ENCODE measurements around the gene DAB2. TPM values are rescaled to one million over a fixed set of nuclear protein-coding genes. Genes with fewer than 3 reads are reported as not detected.

The DAB2 gene
- total RNA-seq, 1 donor from 2014 or later: 33.6 TPM

- intact Hi-C loops (cut with DNase I): no loop called here
Measured at GRCh38 chr5:39469176-39469575, 44.4 kb upstream of the DAB2 start.

DNA sequence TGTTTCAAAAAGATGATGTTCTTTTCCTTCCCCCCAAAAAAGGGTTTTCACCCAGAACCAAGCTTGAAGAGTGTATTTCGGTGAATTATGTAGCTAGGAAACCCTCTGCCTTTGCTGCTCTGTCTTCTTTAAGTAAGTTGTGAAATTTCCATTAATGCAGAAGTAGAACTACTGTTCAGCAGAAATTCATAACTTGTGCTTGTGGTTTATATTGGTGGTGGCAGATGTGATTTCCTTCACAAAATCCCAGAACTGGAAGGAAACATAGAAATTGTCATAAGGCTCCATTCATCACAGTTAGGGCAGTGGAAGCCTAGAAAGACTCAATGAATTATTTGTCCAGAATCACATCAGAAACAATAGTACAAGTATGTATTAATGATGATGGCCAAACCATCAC lies 42.1 kb upstream of the DAB2 start:
- intact Hi-C loops (cut with DNase I): no loop called here
- DNase-seq (ENCODE audit: low spot score in 2 of 2): no peak
- H3K9me3 ChIP-seq: no peaks in the 10 kb centered on the region
- H3K27me3 ChIP-seq: no peaks in the 10 kb centered on the region
- TF ChIP-seq CTCF (IDR thresholded peaks at IDR 0.05): no peak
- H3K36me3 ChIP-seq: no peaks in the 10 kb centered on the region
- H3K4me3 ChIP-seq: no peak overlapping the region
- H3K27ac ChIP-seq: no peak overlapping the region
- no peaks in the 10 kb centered on the region for H3K4me1 ChIP-seq

More at GRCh38 chr5:39469176-39469575, 44.4 kb upstream of the DAB2 start:
- DNase-seq (ENCODE audit: low spot score in 2 of 2): no peak
- no peak overlapping the region for H3K4me3 ChIP-seq
- no peaks in the 10 kb centered on the region for H3K4me1 ChIP-seq
- no peaks in the 10 kb centered on the region for H3K36me3 ChIP-seq
- no peak for TF ChIP-seq CTCF (IDR thresholded peaks at IDR 0.05)
- H3K9me3 ChIP-seq: no peaks in the 10 kb centered on the region
- H3K27me3 ChIP-seq: no peaks in the 10 kb centered on the region
- no peak overlapping the region for H3K27ac ChIP-seq

DNA sequence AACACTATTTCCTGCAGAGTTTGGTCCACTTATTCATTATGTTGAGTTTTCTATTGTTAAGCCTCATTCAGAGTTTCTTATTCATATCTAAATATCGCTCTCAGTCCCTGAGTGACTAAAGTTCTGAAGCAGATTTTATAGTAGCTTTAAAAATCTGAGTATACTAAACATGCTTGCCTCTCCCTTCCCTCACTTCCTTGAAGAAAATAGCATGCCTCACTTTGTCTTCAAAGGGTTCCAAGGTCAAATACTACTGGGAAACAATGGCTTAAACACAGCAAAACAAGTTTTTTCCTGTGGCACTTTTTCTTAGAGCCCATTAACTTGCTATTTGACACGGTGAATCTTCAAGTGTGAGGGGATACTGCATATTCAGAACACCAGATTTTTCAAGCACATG lies 41.1 kb upstream of the DAB2 start:
- no peak for DNase-seq (ENCODE audit: low spot score in 2 of 2)
- no peaks in the 10 kb centered on the region for H3K27me3 ChIP-seq
- H3K27ac ChIP-seq: no peak overlapping the region
- H3K9me3 ChIP-seq: no peaks in the 10 kb centered on the region
- no peaks in the 10 kb centered on the region for H3K4me1 ChIP-seq
- no peaks in the 10 kb centered on the region for H3K36me3 ChIP-seq
- no peak overlapping the region for H3K4me3 ChIP-seq
- TF ChIP-seq CTCF (IDR thresholded peaks at IDR 0.05): no peak
- intact Hi-C loops (cut with DNase I): no loop called here

DNA sequence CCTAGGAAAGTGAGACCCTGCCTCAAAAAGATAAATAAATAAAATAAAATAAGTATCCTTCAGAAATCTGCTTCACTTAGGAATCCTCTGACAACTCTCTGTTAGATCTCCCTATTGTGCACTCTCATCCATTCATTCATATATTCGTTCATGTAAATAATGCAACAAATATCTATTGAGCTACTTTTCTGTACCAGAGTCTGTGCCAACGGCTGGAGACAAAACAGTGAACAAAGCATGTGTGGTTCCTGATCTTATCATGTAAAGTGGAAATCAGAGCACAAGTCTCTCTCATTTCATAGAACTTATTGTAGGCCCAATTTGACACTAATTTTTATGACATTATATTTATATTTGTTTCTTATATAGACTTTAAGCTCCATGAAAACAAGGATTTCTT lies 40.3 kb upstream of the DAB2 start:
- Histone ChIP-seq H3K36me3 (no peaks in the 10 kb centered on the region), H3K27me3 (no peaks in the 10 kb centered on the region), H3K4me1 (no peaks in the 10 kb centered on the region), H3K27ac (no peak overlapping the region), H3K4me3 (no peak overlapping the region), H3K9me3 (no peaks in the 10 kb centered on the region)
- no peak for TF ChIP-seq CTCF (IDR thresholded peaks at IDR 0.05)
- intact Hi-C loops (cut with DNase I): no loop called here
- DNase-seq (ENCODE audit: low spot score in 2 of 2): no peak

GRCh38 chr5:39464088-39464487 lies 39.3 kb upstream of the DAB2 start:
- no peak for DNase-seq (ENCODE audit: low spot score in 2 of 2)
- no peaks in the 10 kb centered on the region for H3K4me1 ChIP-seq
- H3K9me3 ChIP-seq: no peaks in the 10 kb centered on the region
- no peak for TF ChIP-seq CTCF (IDR thresholded peaks at IDR 0.05)
- intact Hi-C loops (cut with DNase I): no loop called here
- H3K4me3 ChIP-seq: no peak overlapping the region
- H3K27me3 ChIP-seq: no peaks in the 10 kb centered on the region
- no peaks in the 10 kb centered on the region for H3K36me3 ChIP-seq
- no peak overlapping the region for H3K27ac ChIP-seq

GRCh38 chr5:39462211-39462610 lies 37.4 kb upstream of the DAB2 start:
- Histone ChIP-seq H3K4me1 (no peaks in the 10 kb centered on the region), H3K9me3 (no peaks in the 10 kb centered on the region), H3K27ac (no peak overlapping the region), H3K4me3 (no peak overlapping the region), H3K36me3 (no peaks in the 10 kb centered on the region), H3K27me3 (no peaks in the 10 kb centered on the region)
- intact Hi-C loops (cut with DNase I): no loop called here
- no peak for TF ChIP-seq CTCF (IDR thresholded peaks at IDR 0.05)
- DNase-seq (ENCODE audit: low spot score in 2 of 2): no peak

All from ascending aorta (tissue), 2 donors.